Psoas muscle (tissue), 8 donors: ENCODE results near the gene IRF2BP1. TPM values are rescaled to one million over a fixed set of nuclear protein-coding genes. Genes with fewer than 3 reads are reported as not detected.

Experiments
- ATAC-seq, 4 donors: fragments of 200-7000 bp; cut with Tn5 transposase; one replicate each; pipeline ENCODE4 v1.9.1; 2020; ENCODE audit warnings: moderate library complexity in 3 of 4, mild to moderate bottlenecking in 2 of 4
- DNase-seq, 2 donors: peaks; one replicate each; pipeline ENCODE4 v3.0.0-alpha.2; 2020
- H3K27ac ChIP-seq: fragments of 200-600 bp; one replicate; pipeline ENCODE4 v1.8.0; 2022
- H3K27me3 ChIP-seq, 3 donors: fragments of 200-600 bp in 1 of 3; one replicate each; pipeline versions ENCODE4 v1.6.1 to v1.8.0; 2013 to 2022; ENCODE audit warnings: low read length in 2 of 3, mild to moderate bottlenecking in 2 of 3, moderate library complexity in 1 of 3; ENCODE audit not compliant: insufficient read depth in 3 of 3
- H3K36me3 ChIP-seq, 2 donors: fragments of 200-600 bp in 1 of 2; one replicate each; pipeline versions ENCODE4 v1.6.1 to v1.8.0; 2013 to 2022; ENCODE audit warnings: low read depth in 1 of 2, mild to moderate bottlenecking in 1 of 2, moderate library complexity in 1 of 2; ENCODE audit not compliant: insufficient read depth in 1 of 2
- H3K4me1 ChIP-seq: fragments of 200-600 bp; one replicate; pipeline ENCODE4 v1.8.0; 2022
- H3K4me3 ChIP-seq: fragments of 200-600 bp; one replicate; pipeline ENCODE4 v1.8.0; 2022; ENCODE audit warnings: mild to moderate bottlenecking
- H3K9me3 ChIP-seq: fragments of 200-600 bp; one replicate; pipeline ENCODE4 v1.8.0; 2022
- CTCF ChIP-seq: fragments of 200-600 bp; IDR thresholded peaks from one replicate; pipeline ENCODE4 v1.8.0; 2022; ENCODE audit warnings: antibody characterized with exemption
- WGBS, 3 donors: extraction: QIAGEN DNeasy Blood & Tissue Kit; methylation state at CpG; one replicate each; pipeline versions ENCODE4 v1.1.6 to v1.1.7; 2013; 5-methylcytosine and 5-hydroxymethylcytosine counted together
- intact Hi-C, 2 donors: fragments of 100-400 bp; cut with DNase I; formaldehyde crosslinking; loops; one replicate each; pipeline versions ENCODE4 v1.11.0 to v1.14.2; 2022
- polyA plus RNA-seq, 3 donors: library from polyadenylated mRNA; stranded (reverse); fragments of 200-250 nt; gene quantifications; one replicate each; pipeline ENCODE4 v1.2.3, GENCODE V29; 2013
- total RNA-seq, 4 donors: library from RNA; stranded (reverse); fragmentation: NEBNext Ultra II Directional in 2 of 4; extraction: Animal tissue kit (Norgen Biotek cat#: 25700) in 2 of 4; gene quantifications; one replicate each; pipeline versions ENCODE4 v1.2.1 to v1.2.4, GENCODE V29; 2021 to 2023
- donor health status: healthy with polysubstance abuse.
- donor health status: DM: no; HTN: no; CAD: no; lungs with moderate emphysema.
- donor health status: Bipolar disorder and iron deficiency.
- donor health status: healthy.
- donor health status: DM: yes; HTN: yes; CAD: no.
- donor health status: DM: no; HTN: no; CAD: no.
- donor health status: DM: no; HTN: no; CAD: no.
- donor health status: DM: yes; HTN: yes; CAD: no.

IRF2BP1 gene
- total and polyA plus RNA-seq, 7 donors, result 12.6 to 25.4 (median 17.6) TPM

DNA sequence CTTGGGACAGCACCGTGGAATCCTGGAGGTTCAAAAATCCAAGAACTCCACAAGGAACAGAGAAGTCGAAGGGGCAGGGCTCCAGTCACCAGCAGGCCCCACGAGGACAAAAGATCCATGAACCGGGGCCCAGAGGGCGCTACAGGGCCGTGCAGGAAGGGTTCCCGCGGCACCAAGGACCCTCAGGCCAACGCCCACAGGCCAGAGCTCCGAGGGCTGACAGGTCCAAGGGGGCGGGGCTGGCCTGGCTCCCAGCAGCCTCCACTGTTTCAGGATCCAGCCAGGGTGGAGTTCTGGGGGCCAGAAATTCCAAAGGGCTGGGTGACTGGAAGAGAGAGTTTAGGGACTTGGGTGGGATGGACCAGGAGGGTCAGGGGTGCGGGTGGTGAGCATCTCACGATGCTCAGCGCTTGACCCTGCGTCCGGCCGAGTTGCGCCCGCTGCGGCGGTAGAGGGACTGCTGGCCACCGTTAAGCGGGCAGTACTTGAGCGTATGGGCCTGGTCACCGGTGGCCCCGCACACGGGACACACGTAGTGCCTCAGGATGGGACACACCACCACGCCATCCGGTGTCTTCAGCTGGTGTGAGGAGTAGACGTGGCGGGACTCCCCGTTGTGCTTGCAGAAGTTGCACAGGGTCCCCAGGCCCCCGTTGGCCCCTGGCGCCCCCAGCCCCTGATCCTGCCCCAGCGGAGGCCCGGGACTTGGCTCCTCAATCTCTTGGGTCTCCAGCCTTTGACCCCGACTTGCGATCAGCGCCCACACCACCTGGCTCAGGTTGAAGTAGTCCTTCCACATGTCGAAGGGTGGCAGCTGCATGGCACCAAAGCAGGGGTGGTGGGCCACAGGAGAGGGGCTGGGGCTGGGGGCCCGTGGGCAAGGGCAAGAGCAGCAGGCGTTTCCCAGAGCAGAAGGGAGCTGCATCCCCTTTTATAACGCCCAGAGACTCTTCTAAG, 28.2 kb upstream of the IRF2BP1 start, which contains the start of gene NANOS2:
Gene NANOS2, minus strand, starts transcription at position 905 of the 957 bp plus-strand sequence. Its CDS starts 85 bp downstream, at position 820.
- intact Hi-C loops, result no loop called here
- no peak for TF ChIP-seq CTCF
- Histone ChIP-seq H3K9me3 (no peaks in the 10 kb centered on the region), H3K36me3 (no peaks in the 10 kb centered on the region), H3K4me3 (no peak within 1 kb of the TSS), H3K4me1 (no peaks in the 10 kb centered on the region), H3K27me3 (peaks cover 0 to 28% (median 4%) of the 10 kb centered on the region in 3 donors), H3K27ac (no peak within 1 kb of the TSS)
- peak; percentile 27 to 58 for DNase-seq
- ATAC-seq, result no peak
- WGBS, 3 donors, result 56 to 63% (median 58%) methylated on average over 42 to 44 of the region's 44 CpGs

- no peak for TF ChIP-seq CTCF
- Histone ChIP-seq H3K4me1 (no peaks in the 10 kb centered on the region), H3K4me3 (no peak overlapping the region), H3K27me3 (peaks cover 0 to 23% (median 4%) of the 10 kb centered on the region in 3 donors), H3K9me3 (no peaks in the 10 kb centered on the region), H3K27ac (no peak overlapping the region), H3K36me3 (no peaks in the 10 kb centered on the region)
- intact Hi-C loops, result no loop called here
- WGBS, 3 donors, result 64 to 71% (median 67%) methylated on average over 8 of the region's 8 CpGs
- DNase-seq (no peak), ATAC-seq (no peak)
Measured at GRCh38 chr19:45911291-45911690, 25.4 kb upstream of the IRF2BP1 start.

DNA sequence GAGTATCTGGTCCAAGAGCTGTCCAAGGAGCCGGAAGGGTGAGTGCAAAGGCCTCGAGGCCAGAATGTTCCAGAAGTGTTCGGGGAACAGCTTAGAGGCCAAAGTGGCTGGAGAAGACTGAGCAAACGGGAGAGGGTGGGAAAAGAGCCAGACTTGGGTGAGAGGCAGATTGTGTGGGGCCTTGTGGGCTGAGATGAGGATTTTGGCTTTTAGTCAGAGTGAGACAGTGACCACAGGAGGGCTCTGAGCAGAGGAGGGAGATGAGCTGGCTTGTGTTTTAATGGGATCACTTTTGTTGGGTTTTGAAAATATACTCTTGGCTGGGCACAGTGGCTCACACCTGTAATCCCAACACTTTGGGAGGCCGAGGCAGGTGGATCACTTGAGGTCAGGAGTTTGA, 23.0 kb upstream of the IRF2BP1 start:
- no peaks in the 10 kb centered on the region for H3K36me3 ChIP-seq
- no peak for ATAC-seq
- TF ChIP-seq CTCF, result no peak
- no peak for DNase-seq
- no peak overlapping the region for H3K4me3 ChIP-seq
- H3K9me3 ChIP-seq, result no peaks in the 10 kb centered on the region
- WGBS, 3 donors, result 72 to 80% (median 73%) methylated on average over 5 of the region's 5 CpGs
- no peak overlapping the region for H3K27ac ChIP-seq
- no peaks in the 10 kb centered on the region for H3K4me1 ChIP-seq
- intact Hi-C loops, result no loop called here
- peaks cover 0 to 15% (median 3%) of the 10 kb centered on the region in 3 donors for H3K27me3 ChIP-seq

- Histone ChIP-seq H3K4me1 (peaks cover 6% of the 10 kb centered on the region), H3K36me3 (no peaks in the 10 kb centered on the region), H3K9me3 (no peaks in the 10 kb centered on the region), H3K27me3 (no peaks in the 10 kb centered on the region), H3K4me3 (no peak overlapping the region), H3K27ac (no peak overlapping the region)
- DNase-seq, result no peak
- intact Hi-C loops, result no loop called here
- no peak for ATAC-seq
- WGBS, 3 donors, result 84 to 88% (median 85%) methylated on average over 3 of the region's 3 CpGs
- no peak for TF ChIP-seq CTCF
Measured at GRCh38 chr19:45906221-45906620, 20.3 kb upstream of the IRF2BP1 start.
